GM18499 (cell line): ENCODE data around the gene WDR43.

Source experiments
- ATAC-seq: cut with Tn5 transposase; IDR thresholded peaks from one replicate; pipeline ENCODE4 v1.9.1; 2021; ENCODE audit warnings: moderate number of reproducible peaks; ENCODE audit not compliant: insufficient read depth, unreplicated experiment

Gene WDR43

DNA sequence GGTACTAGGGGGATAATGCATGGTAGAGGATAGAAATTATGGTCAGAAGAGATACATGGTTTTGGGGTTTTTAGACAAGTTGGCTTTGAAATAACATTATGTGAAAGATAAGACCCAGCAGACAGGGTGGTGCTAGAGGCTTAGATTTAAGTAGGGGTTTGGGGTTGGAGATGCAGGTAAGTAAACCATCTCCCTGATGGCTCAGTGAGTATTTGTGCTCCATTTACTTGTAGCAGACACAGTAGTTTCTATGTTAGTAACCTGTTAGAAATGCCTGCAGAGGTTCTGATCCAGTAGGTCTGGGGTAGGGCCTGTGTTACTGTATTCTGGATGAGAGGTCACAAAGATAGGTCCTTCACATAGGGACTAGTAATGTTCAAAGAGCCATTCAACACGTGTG is 13.7 kb downstream of the WDR43 start:
- ATAC-seq: no peak

DNA sequence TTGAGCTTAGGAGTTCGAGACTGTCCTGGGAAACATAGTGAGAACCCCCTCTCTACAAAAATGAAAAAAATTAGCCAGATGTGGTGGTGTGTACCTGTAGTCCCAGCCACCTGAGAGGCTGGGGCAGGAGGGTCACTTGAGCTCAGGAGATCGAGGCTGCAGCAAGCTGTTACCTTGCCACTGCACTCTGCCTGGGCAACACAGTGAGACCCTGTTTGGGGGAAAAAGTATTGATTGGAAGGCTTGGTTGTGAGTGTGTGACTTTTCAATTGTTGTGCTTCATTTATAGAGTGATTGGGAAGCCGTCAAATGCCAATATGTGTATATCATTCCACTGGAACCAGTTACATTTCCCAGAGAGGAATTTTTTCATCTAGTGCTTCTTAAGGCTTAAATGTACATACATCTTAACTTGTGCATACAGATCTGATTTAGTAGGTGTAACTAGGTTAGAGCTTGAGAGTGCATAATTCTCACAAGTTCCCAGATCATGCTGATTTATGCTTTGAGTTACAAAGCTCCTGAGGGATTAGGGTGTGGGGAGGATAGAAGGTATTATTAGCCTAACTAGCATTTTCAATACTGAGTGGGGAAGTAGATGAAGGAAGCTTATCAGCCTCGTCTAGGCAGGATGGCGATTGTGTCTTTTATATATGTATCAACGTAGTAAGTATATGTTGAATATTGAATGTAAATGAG is 15.3 kb downstream of the WDR43 start:
- no peak for ATAC-seq

DNA sequence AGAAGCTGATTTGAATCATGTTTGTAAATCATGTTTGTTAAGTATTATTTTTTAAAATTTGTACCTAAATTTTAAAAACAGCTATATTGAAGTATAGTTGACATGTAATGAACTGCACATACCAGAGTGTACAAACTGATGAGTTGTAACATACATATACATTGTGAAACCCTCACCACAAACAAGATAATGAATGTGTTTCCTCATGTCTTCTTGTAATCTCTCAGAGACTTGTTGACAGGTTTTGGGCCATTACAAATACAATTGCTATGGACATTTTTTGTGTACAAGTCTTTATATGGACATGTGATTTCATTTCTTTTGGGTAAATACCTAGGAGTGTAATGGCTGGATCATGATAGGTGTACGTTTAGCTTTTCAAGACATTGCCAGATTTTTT is 21.5 kb downstream of the WDR43 start:
- ATAC-seq: no peak

DNA sequence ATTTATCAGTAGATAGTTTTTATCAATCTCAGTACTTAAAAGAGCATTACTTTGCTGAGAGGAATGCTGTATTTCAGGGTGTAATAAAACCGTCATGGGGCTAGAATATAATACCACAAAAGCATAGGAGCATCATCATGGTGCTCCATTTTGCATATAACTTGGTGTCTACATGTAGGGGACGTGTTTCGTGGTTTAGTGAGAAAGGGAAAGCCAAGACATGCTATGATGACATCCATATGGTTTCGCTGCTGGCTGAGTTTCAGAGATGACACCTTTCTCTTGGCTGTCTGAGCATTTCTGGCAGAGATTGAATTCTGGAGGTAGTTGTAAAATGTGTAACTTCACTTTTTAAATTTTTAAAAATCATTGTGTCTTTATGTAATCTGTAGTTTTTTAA is 32.4 kb downstream of the WDR43 start:
- ATAC-seq: no peak

DNA sequence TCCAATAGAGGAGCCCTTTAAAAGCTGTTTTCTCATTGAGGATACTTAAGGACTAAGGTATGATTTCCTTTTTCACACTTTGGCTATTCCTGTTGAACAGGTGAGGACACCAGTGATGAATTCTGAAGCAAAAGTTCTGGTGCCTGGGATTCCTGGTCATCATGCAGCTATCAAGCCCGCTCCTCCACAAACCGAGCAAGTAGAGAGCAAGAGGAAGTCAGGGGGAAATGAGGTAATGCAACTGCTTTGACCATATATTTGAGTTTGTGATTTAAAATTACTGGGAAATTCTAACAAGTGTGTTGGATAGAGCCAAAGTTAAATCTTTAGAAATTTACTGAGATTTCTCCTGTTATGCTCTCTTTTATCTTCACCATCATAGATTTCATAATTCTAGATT is 33.0 kb downstream of the WDR43 start:
- ATAC-seq: no peak

DNA sequence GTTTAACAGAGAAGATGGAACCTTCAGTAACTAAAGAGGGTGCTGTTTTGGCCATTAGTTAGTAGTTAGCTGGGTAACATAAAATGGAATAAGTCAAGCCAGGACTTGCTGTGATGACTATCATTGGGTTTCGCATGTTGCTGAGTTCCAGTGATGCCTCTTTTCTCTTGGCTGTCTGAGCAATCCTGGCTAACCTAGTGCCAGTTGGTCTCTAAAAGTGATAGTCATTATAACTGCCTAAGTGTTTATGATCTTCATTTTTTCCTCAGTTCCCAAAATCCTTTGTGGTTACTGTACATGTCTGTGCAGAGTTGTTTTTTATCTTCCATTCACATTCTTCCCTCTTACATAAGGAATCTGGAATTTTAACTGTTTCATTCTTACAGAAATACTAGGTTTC is 33.4 kb downstream of the WDR43 start:
- ATAC-seq: no peak

DNA sequence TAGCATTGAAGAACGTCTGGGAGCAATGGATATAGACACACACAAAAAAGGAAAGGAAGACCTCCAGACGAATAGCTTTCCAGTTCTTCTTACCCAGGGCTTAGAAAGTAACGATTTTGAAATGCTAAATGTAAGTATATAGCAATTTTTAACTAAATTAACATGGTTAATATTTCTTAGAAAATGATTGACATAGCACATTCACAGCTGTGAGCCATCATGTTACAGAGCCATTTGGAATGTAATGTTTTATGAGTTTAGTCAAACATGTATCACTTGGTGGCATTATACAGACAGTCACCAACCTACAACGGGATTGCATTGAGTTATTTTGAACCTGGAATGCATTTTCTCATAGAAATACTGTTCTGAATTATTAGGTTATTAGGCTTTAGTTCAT is 35.1 kb downstream of the WDR43 start:
- no peak for ATAC-seq

DNA sequence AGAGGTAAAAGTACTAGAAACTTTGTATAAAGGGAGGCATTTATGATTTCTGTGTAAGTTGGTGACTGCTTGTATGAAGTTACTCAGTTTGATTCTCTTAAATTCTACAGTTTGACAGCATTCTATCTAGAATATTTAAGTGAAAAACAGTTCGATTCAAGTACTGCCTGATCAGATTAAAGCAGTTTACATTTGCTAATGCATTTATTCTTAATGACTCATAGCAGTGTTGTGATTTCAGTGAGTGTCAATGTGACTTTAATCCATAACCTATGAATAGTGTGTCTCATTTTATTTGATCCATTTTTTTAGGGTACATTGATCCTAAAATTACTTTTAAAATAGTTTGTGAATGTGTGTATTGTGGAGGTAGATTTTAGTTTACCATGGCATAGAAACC is 35.7 kb downstream of the WDR43 start:
- ATAC-seq: no peak

DNA sequence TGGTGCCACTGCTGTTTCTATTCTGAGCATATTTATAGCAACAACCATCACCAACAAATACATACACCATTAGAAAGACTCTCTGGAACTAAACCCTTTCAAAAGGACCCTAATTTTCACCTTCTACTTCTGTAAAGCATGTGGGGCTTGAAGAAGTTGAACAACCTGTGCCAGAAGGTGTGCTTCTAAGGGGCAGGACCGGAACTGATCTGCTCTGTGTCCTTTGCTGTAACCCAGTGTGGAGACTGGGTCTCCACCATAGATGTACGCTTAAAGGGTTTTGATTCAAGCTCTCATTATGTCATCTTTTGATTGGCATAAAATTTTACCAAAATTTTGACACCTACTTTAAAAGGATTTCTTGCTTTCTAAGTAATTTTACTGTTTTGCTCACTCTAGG is 40.3 kb downstream of the WDR43 start:
- ATAC-seq: no peak

DNA sequence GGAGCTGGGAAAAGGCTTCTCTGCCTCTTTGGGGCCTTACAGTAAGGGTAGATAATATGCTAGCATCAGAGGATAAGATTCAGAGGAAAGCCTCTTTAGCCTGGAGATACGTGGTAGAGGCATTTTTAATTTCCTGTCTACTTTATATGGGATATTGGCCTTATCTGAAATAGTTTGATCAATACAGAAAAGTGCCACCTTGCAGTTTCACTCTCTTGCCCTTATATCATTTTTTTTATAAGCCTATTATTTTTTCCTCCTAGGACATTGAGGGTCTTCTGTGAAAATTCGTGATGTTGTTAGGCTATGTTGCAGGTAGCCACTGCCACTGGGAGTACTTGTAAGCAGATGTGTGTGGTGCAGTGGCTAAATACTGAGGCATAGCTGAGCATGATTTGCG is 46.5 kb downstream of the WDR43 start:
- no peak for ATAC-seq

DNA sequence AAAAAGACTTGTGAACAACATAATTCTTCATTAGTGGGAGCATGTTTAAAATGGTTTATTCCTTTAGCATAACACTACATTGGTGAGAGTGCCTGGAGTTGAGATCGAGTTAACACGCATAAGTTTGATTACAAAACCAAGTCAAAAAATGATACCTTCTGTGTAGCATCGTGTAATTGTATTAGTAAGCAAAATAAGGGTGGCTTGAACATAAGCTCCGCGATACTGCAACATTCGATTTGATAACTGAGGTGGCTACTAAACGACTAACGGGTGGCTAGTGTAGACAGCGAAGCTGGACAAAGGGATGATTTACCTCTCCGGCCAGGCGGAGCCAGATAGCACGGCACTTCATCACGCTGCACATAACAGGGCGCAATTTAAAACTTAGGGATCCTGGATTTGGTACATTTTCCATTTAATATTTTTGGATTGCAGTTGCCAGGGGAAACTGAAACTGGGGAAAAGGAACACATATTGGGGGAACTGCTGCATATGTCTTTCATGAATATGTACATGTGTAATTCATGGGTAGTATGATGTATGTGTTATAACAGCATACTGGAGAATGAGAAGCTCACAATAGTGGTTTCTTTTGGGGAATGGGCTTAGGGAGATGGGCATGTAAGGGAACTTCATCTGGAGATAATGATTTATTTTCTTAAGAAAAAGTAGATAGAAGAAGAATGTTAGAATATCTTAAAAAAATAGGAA is 50.2 kb downstream of the WDR43 start:
- no peak for ATAC-seq

DNA sequence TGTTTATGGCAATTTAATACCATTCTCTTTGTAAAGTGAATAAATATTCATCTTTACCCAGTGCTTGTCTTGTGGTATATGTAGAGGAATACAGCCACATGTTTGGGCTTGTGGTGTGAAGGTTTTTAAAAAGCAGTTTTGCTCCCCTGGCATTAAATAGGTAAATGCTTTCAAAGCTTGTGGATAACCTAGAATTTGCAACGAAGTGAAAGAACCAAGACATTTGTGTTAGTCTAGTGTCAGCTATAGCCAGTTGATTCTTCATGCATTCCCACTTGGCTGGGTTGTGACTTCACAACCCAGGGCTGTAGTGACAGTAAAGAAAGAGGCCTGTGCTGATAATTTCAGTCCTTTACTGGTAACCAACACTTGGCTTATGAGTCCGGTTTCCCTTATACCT is 53.7 kb downstream of the WDR43 start:
- no peak for ATAC-seq

DNA sequence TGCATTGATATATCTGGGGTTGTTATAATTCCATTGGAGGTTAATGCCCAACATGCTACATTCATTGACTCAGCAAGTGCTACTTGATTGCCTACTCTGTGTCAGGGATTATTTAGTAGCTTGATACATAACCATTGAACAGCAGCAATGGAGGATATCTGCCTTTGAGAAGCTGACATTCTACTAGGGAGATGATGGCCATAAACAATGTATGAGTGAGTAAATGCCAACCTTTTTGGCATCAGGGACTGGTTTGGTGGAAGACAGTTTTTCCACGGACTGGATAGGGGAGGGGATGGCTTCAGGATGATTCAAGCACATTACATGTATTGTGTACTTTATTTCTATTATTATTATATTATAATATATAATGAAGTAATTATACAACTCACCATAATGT is 54.7 kb downstream of the WDR43 start:
- ATAC-seq: no peak

DNA sequence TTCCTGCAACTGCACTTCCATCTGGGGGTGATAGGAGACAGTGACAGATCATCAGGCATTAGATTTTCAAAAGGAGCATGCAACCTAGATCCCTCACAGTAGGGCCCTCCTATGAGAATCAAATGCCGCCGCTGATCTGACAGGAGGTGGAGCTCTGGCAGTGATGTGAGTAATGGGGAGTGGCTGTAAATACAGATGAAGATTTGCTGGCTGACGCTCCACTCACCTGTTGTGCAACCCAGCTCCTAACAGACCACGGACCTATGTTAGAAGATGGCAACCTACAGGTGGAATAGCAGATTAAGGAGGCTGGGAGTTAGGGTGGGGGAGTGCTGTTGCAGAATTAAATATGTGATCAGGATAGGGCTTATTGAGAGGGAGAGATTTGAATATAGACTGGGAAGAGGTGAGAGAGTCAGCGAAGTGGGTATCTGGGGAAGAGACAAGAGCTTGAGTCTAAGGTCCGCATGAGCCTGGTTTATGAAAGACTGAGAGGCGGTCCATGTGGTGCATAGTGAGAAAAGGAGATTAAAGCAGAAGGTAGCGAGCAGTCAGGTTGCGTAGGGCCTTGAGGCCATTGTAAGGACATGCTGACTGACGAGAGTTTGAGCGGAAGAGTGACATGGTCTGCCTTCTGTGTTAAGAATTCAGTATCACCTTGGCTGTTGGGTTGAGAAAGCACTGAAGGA is 55.3 kb downstream of the WDR43 start:
- ATAC-seq: no peak

DNA sequence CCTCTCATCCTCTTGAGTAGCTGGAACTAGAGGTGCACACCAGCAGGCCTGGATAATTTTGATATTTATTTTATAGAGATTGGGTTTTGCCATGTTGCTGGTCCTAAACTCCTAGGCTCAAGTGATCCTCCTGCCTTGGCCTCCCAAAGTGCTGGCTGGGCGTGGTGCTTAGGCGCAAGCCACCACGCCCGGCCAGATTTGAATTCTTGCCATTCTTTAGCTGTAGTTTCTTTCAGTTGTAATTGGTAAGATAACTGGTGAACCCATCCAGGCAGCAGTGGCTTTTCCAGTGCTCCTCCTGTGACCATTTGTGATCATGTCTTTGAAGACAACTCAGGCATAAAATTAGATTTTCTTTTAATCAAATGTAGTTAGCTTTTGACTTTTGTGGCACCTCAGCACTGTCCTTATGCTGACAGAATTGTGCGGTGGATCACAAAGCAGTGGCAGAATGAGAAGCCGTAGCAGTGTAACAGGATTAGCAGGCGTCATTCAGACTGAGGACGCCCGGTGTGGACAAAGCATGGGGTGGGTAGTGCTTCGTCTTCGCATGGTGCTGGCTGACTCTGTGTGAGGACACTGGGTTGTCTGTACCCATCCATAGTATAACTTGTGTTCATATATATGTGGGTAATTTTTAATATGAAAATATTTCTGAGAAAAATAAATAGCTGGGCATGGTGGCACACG is 56.6 kb downstream of the WDR43 start:
- no peak for ATAC-seq

DNA sequence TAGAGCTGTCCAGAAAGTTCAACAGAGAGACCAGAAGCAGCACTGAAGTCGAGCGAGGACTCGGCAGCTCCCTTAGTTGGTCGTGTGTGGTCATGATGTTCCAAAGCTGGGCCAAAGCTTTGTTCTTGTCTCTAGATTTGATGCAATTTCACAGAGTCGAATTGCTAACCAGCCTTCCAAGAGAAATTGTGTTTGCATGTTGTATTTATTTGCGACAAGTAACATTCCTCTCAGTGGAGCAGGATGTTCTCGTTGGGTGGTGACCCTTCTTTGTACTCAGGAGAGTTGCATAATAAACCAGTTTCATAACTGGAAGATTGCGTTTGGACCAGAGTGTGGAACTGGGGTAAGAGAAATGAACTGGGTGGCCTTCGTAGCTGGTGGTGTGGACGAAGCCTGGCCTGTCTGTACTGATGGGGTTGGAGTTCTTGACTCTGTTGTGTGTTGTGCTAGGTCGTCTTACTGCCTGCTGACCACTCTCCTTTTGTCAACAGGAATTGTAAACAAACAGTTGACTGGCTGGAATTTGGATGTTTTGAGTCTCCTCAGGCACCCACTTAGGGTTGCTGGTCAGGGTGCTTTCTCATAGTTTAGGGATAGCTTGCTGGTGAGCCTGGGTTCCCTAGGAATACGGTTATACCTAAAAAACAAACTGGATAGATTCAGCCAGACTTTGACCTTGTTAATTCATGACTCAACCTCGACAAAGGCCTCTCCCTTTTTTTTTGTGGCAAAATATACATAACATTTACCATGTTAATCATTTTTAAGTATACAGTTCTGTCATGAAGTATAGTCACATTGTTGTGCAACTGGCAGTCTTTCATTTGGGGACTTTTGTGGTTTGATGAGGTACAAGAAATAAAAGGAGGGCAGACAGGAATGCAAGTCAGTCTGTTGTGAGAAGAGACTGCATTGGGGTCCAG is 57.7 kb downstream of the WDR43 start:
- ATAC-seq: no peak

DNA sequence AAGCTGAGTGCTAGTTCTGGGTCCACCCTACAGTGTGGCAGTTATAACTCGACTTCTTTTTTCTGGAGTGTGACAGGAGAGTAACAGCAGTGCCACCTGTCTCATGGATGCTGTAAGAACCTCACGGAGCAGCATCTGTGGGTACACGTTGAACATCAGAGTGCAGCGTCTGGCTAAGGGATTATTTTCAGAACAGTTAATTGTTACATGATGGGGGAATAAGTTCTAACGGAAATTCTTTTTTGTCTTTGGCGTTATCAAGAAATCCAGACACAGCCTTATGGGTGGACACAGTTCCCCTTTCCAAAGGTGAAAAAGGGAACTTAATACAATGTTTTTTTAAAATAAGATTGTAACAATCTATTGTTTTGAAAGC is 58.4 kb downstream of the WDR43 start:
- ATAC-seq: no peak

DNA sequence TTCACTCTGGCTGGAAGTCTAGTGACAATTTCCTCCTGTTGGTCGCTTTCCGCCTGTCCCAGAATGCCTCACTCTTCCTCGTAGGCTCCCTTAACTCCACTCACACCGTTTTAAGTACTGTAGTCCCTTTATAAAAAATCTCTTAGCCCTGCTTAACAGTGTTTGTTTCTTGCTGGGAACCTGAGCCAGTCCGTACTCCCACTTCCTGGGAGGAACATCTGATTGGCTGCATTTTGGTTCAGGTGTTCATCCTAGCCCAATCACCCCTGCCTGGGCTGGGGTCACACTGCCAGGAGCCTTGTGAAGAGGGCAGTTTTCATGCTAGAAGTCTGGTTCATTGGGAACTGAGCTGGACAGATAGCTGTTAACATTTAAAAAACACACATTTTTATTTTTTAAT is 61.0 kb downstream of the WDR43 start:
- ATAC-seq: no peak

DNA sequence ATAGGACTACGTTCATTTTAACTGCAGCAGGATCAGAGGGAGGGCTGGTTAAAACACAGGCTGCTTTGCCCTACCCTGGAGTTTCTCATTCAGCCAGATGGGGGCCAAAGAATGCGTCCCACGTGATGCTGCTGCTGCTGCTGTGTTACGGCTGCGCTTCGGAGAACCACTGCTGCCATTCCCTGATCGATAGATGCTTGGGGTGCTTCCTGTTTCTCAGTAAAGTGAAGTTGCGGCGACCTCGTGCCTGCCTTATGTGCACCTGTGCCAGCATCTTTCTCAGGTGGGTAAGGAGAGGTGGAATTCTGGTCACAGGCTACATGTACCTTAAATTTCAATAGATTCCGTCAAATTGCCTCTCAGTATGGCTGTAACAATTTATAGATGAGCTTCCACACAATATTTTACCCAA is 62.0 kb downstream of the WDR43 start:
- no peak for ATAC-seq

DNA sequence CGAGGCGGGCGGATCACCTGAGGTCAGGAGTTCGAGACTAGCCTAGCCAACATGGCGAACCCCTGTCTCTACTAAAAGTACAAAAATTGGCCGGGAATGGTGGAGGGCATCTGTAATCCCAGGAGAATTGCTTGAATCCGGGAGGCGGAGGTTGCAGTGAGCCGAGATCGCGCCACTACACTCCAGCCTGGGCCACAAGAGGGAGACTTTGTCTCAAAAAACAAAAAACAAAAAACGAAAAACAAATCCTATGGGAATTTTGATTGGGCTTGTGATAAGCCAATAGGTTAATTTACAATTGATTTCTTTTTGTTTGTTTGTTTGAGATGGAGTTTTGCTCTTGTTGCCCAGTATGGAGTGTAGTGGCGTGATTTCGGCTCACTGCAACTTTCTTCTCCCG is 62.4 kb downstream of the WDR43 start:
- no peak for ATAC-seq
